Endothelial cell (in vitro differentiated cells): ENCODE results near the gene CEACAM1. TPM values are rescaled to one million over a fixed set of nuclear protein-coding genes. Genes with fewer than 3 reads are reported as not detected.
"Not testable (repeated sequence)": the region's sequence is repeated elsewhere in the genome, so short reads cannot be mapped to it uniquely, and the experiment has no call there.

Source experiments
- DNase-seq: peaks from one replicate; pipeline ENCODE4 v3.0.0; 2021; ENCODE audit warnings: low spot score
- H3K27ac Mint-ChIP-seq: one replicate; pipeline ENCODE4 v1.8.0; 2021; ENCODE audit warnings: mixed read lengths, inconsistent platforms; ENCODE audit not compliant: unreplicated experiment
- H3K27me3 Mint-ChIP-seq: one replicate; pipeline ENCODE4 v1.8.0; 2021; ENCODE audit warnings: mild to moderate bottlenecking, moderate library complexity, mixed read lengths, inconsistent platforms; ENCODE audit not compliant: unreplicated experiment
- H3K36me3 Mint-ChIP-seq: one replicate; pipeline ENCODE4 v1.8.0; 2021; ENCODE audit warnings: mild to moderate bottlenecking, low read depth, mixed read lengths, inconsistent platforms; ENCODE audit not compliant: unreplicated experiment
- H3K4me1 Mint-ChIP-seq: one replicate; pipeline ENCODE4 v1.8.0; 2021; ENCODE audit warnings: mild to moderate bottlenecking, mixed read lengths, inconsistent platforms; ENCODE audit not compliant: unreplicated experiment
- H3K4me3 Mint-ChIP-seq: one replicate; pipeline ENCODE4 v1.8.0; 2021; ENCODE audit warnings: mild to moderate bottlenecking, mixed read lengths, inconsistent platforms; ENCODE audit not compliant: unreplicated experiment
- H3K9me3 Mint-ChIP-seq: one replicate; pipeline ENCODE4 v1.8.0; 2021; ENCODE audit warnings: mixed read lengths, inconsistent platforms; ENCODE audit not compliant: unreplicated experiment
- CTCF ChIP-seq: fragments of 200-600 bp; sonication (generic); IDR thresholded peaks from one replicate; pipeline ENCODE4 v1.5.0; 2021; ENCODE audit warnings: antibody characterized with exemption; ENCODE audit not compliant: unreplicated experiment
- total RNA-seq: library from RNA; stranded (reverse); fragmentation: NEBNext Ultra II Directional; extraction: Animal tissue kit (Norgen Biotek cat#: 25700); gene quantifications from one replicate; pipeline ENCODE4 v1.2.1, GENCODE V29; 2021; ENCODE audit not compliant: unreplicated experiment

CEACAM1 gene
- total RNA-seq, 1 donor from 2014 or later = 9.3 TPM

- no peak overlapping the region for H3K4me3 Mint-ChIP-seq
- H3K27me3 Mint-ChIP-seq = peaks cover 14% of the 10 kb centered on the region
- no peak overlapping the region for H3K27ac Mint-ChIP-seq
- H3K9me3 Mint-ChIP-seq = peaks cover 6% of the 10 kb centered on the region
- H3K36me3 Mint-ChIP-seq = peaks cover 9% of the 10 kb centered on the region
- peaks cover 4% of the 10 kb centered on the region for H3K4me1 Mint-ChIP-seq
- TF ChIP-seq CTCF = no peak
- no peak for DNase-seq
Observed at GRCh38 chr19:42554046-42554575, 25.8 kb upstream of the CEACAM1 start.

GRCh38 chr19:42553292-42554045 is 25.2 kb upstream of the CEACAM1 start:
- Mint-ChIP-seq H3K27me3 (peaks cover 14% of the 10 kb centered on the region), H3K4me3 (no peak overlapping the region), H3K9me3 (peaks cover 8% of the 10 kb centered on the region), H3K27ac (no peak overlapping the region), H3K4me1 (peaks cover 3% of the 10 kb centered on the region), H3K36me3 (peaks cover 14% of the 10 kb centered on the region)
- no peak for DNase-seq
- no peak for TF ChIP-seq CTCF

DNA sequence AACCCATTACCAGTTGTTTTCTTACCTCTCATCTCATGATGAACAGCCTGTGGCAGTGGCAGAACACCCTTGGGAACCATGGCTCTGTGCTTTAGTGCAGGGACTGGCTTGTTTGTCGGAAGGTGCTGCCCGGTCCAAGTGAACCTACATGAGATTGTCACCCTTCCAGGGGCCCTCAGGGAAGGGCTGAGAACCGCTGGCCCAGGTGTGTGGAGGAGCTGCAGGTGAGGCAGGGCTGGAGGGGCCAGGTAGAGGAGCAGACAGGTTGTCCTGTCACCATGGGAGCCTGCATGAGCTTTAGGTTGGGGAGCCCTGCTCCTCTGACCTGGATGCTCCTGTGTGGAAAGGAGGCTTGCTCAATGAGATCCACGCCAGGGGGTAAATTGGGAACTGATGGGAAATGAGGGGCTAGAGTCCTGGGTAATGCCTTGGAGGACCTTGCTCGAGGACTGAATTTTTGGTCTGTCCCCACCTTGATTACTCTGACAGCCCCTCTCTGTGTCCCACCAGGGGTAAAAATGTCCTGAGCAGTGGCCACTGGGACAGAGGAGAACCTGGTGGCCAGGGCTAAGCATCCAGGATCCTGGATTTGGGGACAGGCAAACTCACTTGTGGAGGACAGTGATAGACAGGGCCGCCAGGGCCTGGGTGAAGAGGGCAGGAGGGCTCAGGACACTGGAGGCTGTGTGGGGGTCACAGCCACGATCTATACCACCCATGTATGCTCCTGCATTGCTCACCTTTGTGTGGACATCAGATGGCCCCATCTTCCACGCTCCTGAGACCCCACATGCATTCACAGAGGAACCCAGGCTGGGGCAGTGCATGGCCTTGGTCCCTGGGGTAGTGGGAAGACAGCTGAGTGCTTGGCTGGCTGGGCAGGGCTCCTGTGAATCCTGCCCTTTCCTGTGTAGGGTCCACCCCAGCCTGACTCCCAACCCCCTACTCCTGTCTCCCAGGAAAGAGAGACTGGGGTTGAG is 24.1 kb upstream of the CEACAM1 start:
- H3K36me3 Mint-ChIP-seq = peaks cover 12% of the 10 kb centered on the region
- H3K27me3 Mint-ChIP-seq = peaks cover 14% of the 10 kb centered on the region
- no peak overlapping the region for H3K4me3 Mint-ChIP-seq
- no peak overlapping the region for H3K27ac Mint-ChIP-seq
- peaks cover 1% of the 10 kb centered on the region for H3K4me1 Mint-ChIP-seq
- no peak for TF ChIP-seq CTCF
- H3K9me3 Mint-ChIP-seq = peaks cover 8% of the 10 kb centered on the region
- no peak for DNase-seq

DNA sequence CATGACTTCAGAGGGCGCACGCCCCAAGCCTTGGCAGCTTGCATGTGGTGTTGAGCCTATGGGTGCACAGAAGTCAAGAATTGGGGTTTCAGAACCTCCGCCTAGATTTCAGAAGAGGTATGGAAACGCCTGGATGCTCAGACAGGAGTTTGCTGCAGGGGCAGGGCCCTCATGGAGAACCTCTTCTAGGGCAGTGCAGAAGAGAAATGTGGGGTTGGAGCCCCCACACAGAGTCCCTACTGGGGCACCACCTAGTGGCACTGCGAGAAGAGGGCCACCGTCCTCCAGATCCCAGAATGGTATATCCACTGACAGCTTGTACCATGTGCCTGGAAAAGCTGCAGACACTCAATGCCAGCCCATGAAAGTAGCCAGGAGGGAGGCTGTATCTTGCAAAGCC is 22.2 kb upstream of the CEACAM1 start:
- not testable (repeated sequence) for H3K9me3 Mint-ChIP-seq, H3K4me1 Mint-ChIP-seq, DNase-seq, H3K27ac Mint-ChIP-seq, H3K27me3 Mint-ChIP-seq, H3K4me3 Mint-ChIP-seq
- H3K36me3 Mint-ChIP-seq = peaks cover 17% of the 10 kb centered on the region

DNA sequence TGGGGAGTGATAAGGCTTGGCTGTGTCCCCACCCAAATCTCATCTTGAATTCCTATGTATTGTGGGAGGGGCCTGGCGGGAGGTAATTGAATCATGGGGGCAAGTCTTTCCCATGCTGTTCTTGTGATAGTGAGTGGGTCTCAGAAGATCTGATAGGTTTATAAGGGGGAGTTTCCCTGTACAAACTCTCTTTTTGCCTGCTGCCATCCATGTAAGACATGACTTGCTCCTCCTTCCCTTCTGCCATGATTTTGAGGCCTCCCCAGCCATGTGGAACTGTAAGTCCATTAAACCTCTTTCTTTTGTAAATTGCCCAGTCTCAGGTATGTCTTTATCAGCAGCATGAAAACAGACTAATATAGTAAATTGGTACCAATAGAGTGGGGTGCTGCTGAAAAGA is 20.8 kb upstream of the CEACAM1 start:
- not testable (repeated sequence) for H3K9me3 Mint-ChIP-seq, H3K27ac Mint-ChIP-seq, H3K4me1 Mint-ChIP-seq, DNase-seq, H3K27me3 Mint-ChIP-seq
- H3K4me3 Mint-ChIP-seq = peak overlapping the region; percentile 28
- H3K36me3 Mint-ChIP-seq = peaks cover 17% of the 10 kb centered on the region
